IMR-90 (cell line): ENCODE measurements around the gene ITSN2. TPM values are rescaled to one million over a fixed set of nuclear protein-coding genes. Genes with fewer than 3 reads are reported as not detected.

Experiments used
- ATAC-seq: fragments of 200-7000 bp; cut with Tn5 transposase; 2 replicates; pipeline ENCODE4 v1.9.1; 2020; ENCODE audit warnings: low read depth, mild to moderate bottlenecking, moderate library complexity
- BruUV-seq: library from RNA; stranded (reverse); fragments of 400-500 nt; replicated peaks from 2 replicates; lab custom pipeline; 2021; lab: Mats Ljungman, UMichigan
- CTCF ChIA-PET: fragments of 300-600 bp; formaldehyde crosslinking; extraction: SDS; loops from one replicate; lab custom pipeline; 2021; ENCODE audit warnings: antibody characterized with exemption; lab: Yijun Ruan, JAX
- POLR2A ChIA-PET: fragments of 300-600 bp; sonication (Branson Sonifier 250); formaldehyde crosslinking; loops from one replicate; lab custom pipeline; 2022; ENCODE audit warnings: antibody characterized with exemption; ENCODE audit not compliant: unreplicated experiment; lab: Charles Lee
- DNase-seq: peaks from one replicate; pipeline ENCODE4 v3.0.0; 2013
- H2AFZ ChIP-seq: replicated peaks from 2 replicates; pipeline ENCODE3; 2013; ENCODE audit warnings: low read length, mild to moderate bottlenecking; ENCODE audit not compliant: poor library complexity
- H2AK5ac ChIP-seq: 2 replicates; pipeline ENCODE4 v1.6.1; 2013; ENCODE audit warnings: low read depth, low read length, inconsistent platforms
- H2AK9ac ChIP-seq: replicated peaks from 2 replicates; pipeline ENCODE3; 2013; ENCODE audit warnings: mild to moderate bottlenecking, low read depth, low read length, moderate library complexity; ENCODE audit not compliant: poor library complexity
- H2BK120ac ChIP-seq: 2 replicates; pipeline ENCODE4 v1.6.1; 2013; ENCODE audit warnings: low read depth, low read length, inconsistent platforms
- H2BK15ac ChIP-seq: 3 replicates; pipeline ENCODE4 v1.6.1; 2013; ENCODE audit warnings: low read depth, low read length, inconsistent platforms
- H2BK20ac ChIP-seq: 2 replicates; pipeline ENCODE4 v1.6.1; 2013; ENCODE audit warnings: low read depth, mild to moderate bottlenecking, inconsistent platforms, low read length, moderate library complexity
- H2BK5ac ChIP-seq: 2 replicates; pipeline ENCODE4 v1.6.1; 2013; ENCODE audit warnings: mild to moderate bottlenecking, low read depth, low read length, inconsistent platforms; ENCODE audit not compliant: poor library complexity, severe bottlenecking
- H3K14ac ChIP-seq: replicated peaks from 2 replicates; pipeline ENCODE4 v1.6.1; 2013; ENCODE audit warnings: low read depth, low read length, inconsistent platforms
- H3K18ac ChIP-seq: 2 replicates; pipeline ENCODE4 v1.6.1; 2013; ENCODE audit warnings: low read depth, low read length, control low read depth
- H3K23ac ChIP-seq: 2 replicates; pipeline ENCODE4 v1.6.1; 2013; ENCODE audit warnings: low read depth, low read length, inconsistent platforms
- H3K27ac ChIP-seq: 2 replicates; pipeline ENCODE4 v1.5.1; 2013; ENCODE audit warnings: mild to moderate bottlenecking, control low read depth, low read length; ENCODE audit not compliant: insufficient read depth
- H3K27me3 ChIP-seq: 2 replicates; pipeline ENCODE4 v1.6.1; 2013; ENCODE audit warnings: low read length; ENCODE audit not compliant: control insufficient read depth, insufficient read depth
- H3K36me3 ChIP-seq: 2 replicates; pipeline ENCODE4 v1.6.1; 2013; ENCODE audit warnings: low read length, mixed read lengths; ENCODE audit not compliant: control insufficient read depth, insufficient read depth
- H3K4ac ChIP-seq: 2 replicates; pipeline ENCODE4 v1.6.1; 2013; ENCODE audit warnings: low read depth, low read length, inconsistent platforms
- H3K4me1 ChIP-seq: 2 replicates; pipeline ENCODE4 v1.6.1; 2013; ENCODE audit warnings: low read length, mixed read lengths; ENCODE audit not compliant: control insufficient read depth, insufficient read depth
- H3K4me2 ChIP-seq: 2 replicates; pipeline ENCODE4 v1.6.1; 2013; ENCODE audit warnings: low read depth, mild to moderate bottlenecking, control low read depth, low read length, moderate library complexity
- H3K4me3 ChIP-seq: 2 replicates; pipeline ENCODE4 v1.5.1; 2013; ENCODE audit warnings: low read depth, mild to moderate bottlenecking, control low read depth, low read length, moderate library complexity; ENCODE audit not compliant: insufficient read depth
- H3K56ac ChIP-seq: 2 replicates; pipeline ENCODE4 v1.6.1; 2013; ENCODE audit warnings: low read length, inconsistent platforms; ENCODE audit not compliant: insufficient read depth; ENCODE audit errors: extremely low read depth
- H3K79me1 ChIP-seq, 2 experiments: 2 replicates each; pipeline ENCODE4 v1.6.1; 2013; ENCODE audit warnings: low read length in 2 of 2, inconsistent platforms in 1 of 2, low read depth in 1 of 2
- H3K9ac ChIP-seq: 2 replicates; pipeline ENCODE4 v1.6.1; 2013; ENCODE audit warnings: low read depth, low read length, control low read depth
- H3K9me1 ChIP-seq: 2 replicates; pipeline ENCODE4 v1.6.1; 2013; ENCODE audit warnings: low read length, inconsistent platforms; ENCODE audit not compliant: insufficient read depth
- H3K9me3 ChIP-seq: 2 replicates; pipeline ENCODE4 v1.6.1; 2013; ENCODE audit warnings: low read length; ENCODE audit not compliant: control insufficient read depth, insufficient read depth
- H4K20me1 ChIP-seq: 2 replicates; pipeline ENCODE4 v1.6.1; 2013; ENCODE audit warnings: low read length, inconsistent platforms; ENCODE audit not compliant: insufficient read depth
- H4K5ac ChIP-seq: 2 replicates; pipeline ENCODE4 v1.6.1; 2013; ENCODE audit warnings: mild to moderate bottlenecking, low read depth, low read length, control low read depth
- H4K8ac ChIP-seq, 2 experiments: 2 replicates each; pipeline ENCODE4 v1.6.1; 2013; ENCODE audit warnings: low read depth in 2 of 2, low read length in 2 of 2, control low read depth in 1 of 2, inconsistent platforms in 1 of 2
- H4K91ac ChIP-seq: 2 replicates; pipeline ENCODE4 v1.6.1; 2013; ENCODE audit warnings: low read depth, low read length, inconsistent platforms; ENCODE audit not compliant: insufficient read depth
- CTCF ChIP-seq: conservative IDR thresholded peaks from 2 replicates; pipeline ENCODE4 v1.5.1; 2012; ENCODE audit warnings: mild to moderate bottlenecking, low read depth, low read length, improper control_type of control experiment
- RAD21 ChIP-seq: IDR thresholded peaks from 2 replicates; pipeline ENCODE4 v1.6.1; 2012; ENCODE audit warnings: low read length, improper control_type of control experiment
- WGBS, 2 experiments: methylation state at CpG; one replicate each; pipeline versions ENCODE4 v1.1.5 to v1.1.7; 2013; ENCODE audit warnings: missing lambda C conversion rate in 2 of 2; ENCODE audit not compliant: insufficient read length in 1 of 2; ENCODE audit errors: extremely low coverage in 2 of 2; 5-methylcytosine and 5-hydroxymethylcytosine counted together
- dilution Hi-C: fragments of 300-500 bp; cut with HindIII; formaldehyde crosslinking; loops from one replicate; pipeline ENCODE4 v1.14.3; 2018; ENCODE audit warnings: low sequenced_read_pairs; ENCODE audit not compliant: unreplicated experiment
- in situ Hi-C: fragments of 300-500 bp; cut with MboI; formaldehyde crosslinking; loops from 3 replicates; pipeline ENCODE4 v1.14.3; 2019; ENCODE audit warnings: low sequenced_read_pairs, inconsistent platforms, mixed read lengths
- intact Hi-C: fragments of 100-400 bp; cut with micrococcal nuclease; formaldehyde crosslinking; loops from 2 replicates; pipeline ENCODE4 v1.10.0; 2022
- polyA plus RNA-seq, 3 experiments: library from polyadenylated mRNA; depleted of rRNA; stranded (reverse); fragments of >200 nt; gene quantifications; 2 replicates each; pipeline ENCODE4 v1.2.3, GENCODE V29; 2012; ENCODE audit warnings: low replicate concordance in 1 of 3
- total RNA-seq: library from RNA; depleted of rRNA; stranded (reverse); fragments of >200 nt; gene quantifications from 2 replicates; pipeline ENCODE4 v1.2.3, GENCODE V29; 2012

ITSN2 gene
- total and polyA plus RNA-seq, 2 of the 4 experiments (the other 2 are of a cell fraction) = 10.7 to 17.2 TPM

- BruUV-seq = no TSS peak
- WGBS, 2 experiments = no CpG with 5 or more reads among the region's 1 CpG
- dilution Hi-C loops (no loop called here), intact Hi-C loops (no loop called here), in situ Hi-C loops (no loop called here)
- H3K4me1 ChIP-seq = peaks cover 3% of the 10 kb centered on the region; the same call in 1 of the 2 replicates
- peaks cover 2% of the 10 kb centered on the region; the same call in 1 of the 2 replicates for H3K9me1 ChIP-seq
- TF ChIP-seq CTCF (no peak), RAD21 (no peak)
- no peak for DNase-seq
- H2AFZ ChIP-seq = no peak overlapping the region
- H4K91ac ChIP-seq = no peak overlapping the region
- no peaks in the 10 kb centered on the region for H3K27me3 ChIP-seq
- CTCF ChIA-PET = no interaction called here
- H3K36me3 ChIP-seq = no peaks in the 10 kb centered on the region
- no peak overlapping the region for H2AK9ac ChIP-seq
- no peak overlapping the region for H3K14ac ChIP-seq
- no peak overlapping the region for H3K23ac ChIP-seq
- no peak for ATAC-seq
- H2BK20ac ChIP-seq = no peak overlapping the region
- no peak overlapping the region for H4K8ac ChIP-seq
- no peak overlapping the region for H2BK120ac ChIP-seq
- H2BK5ac ChIP-seq = no peak overlapping the region
- H3K4me3 ChIP-seq = no peak overlapping the region
- H4K20me1 ChIP-seq = peaks cover 16% of the 10 kb centered on the region
- POLR2A ChIA-PET = no interaction called here
- no peak overlapping the region for H4K5ac ChIP-seq
- H3K18ac ChIP-seq = no peak overlapping the region
- no peaks in the 10 kb centered on the region for H3K9me3 ChIP-seq
- H3K4me2 ChIP-seq = no peak overlapping the region
- no peak overlapping the region for H3K56ac ChIP-seq
- no peak overlapping the region for H2BK15ac ChIP-seq
- H3K27ac ChIP-seq = no peak overlapping the region
- H2AK5ac ChIP-seq = no peak overlapping the region
- peaks cover 38 to 39% of the 10 kb centered on the region in 2 experiments for H3K79me1 ChIP-seq
- H3K9ac ChIP-seq = no peak overlapping the region
- no peak overlapping the region for H3K4ac ChIP-seq
Observed at GRCh38 chr2:24343225-24343882, 17.0 kb downstream of the ITSN2 start.
